ENCODE measurements around the gene GBA2. TPM values are rescaled to one million over a fixed set of nuclear protein-coding genes. Genes with fewer than 3 reads are reported as not detected.

Gene GBA2
- total and polyA plus RNA-seq, 2 experiments from 2014 or later = 32.1 to 80.1 TPM

DNA sequence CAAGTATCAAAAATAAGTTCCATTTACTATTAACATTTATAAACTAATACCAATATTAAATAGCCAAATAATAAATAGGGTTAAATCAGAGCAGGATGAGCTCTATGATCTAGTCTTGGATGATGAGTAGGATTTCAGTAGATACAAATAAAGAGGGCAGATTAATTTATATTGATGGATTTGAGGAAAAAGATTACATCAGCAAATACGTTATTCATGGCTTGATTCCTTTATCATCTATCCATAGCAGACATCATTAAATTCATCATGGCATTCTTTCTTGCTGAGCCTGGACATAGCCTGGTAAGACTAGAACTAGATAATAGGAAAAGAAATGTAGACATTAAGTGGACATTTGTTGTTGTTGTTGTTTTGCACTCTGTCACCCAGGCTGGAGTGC, 18.4 kb upstream of the GBA2 start:
- H3K79me2 ChIP-seq (replicated peaks; ENCODE audit: insufficient read depth) = peaks cover 24% of the 10 kb centered on the region
- H3K27me3 ChIP-seq (ENCODE audit: insufficient read depth) = no peaks in the 10 kb centered on the region
- H3K9me3 Mint-ChIP-seq = no peaks in the 10 kb centered on the region
- H4K20me1 ChIP-seq (replicated peaks; ENCODE audit: insufficient read depth) = peaks cover 3% of the 10 kb centered on the region; the same call in 1 of the 2 replicates
- H2AFZ ChIP-seq = no peak overlapping the region
- DNase-seq (ENCODE audit: low spot score) = no peak
- H3K4me3 ChIP-seq = no peak overlapping the region
- TF ChIP-seq POLR2AphosphoS5 (IDR thresholded peaks at IDR 0.05; ENCODE audit: low read depth) (no peak), ETS1 (IDR thresholded peaks at IDR 0.05) (no peak), ZNF462 (CRISPR knock-in tag; IDR thresholded peaks at IDR 0.05) (no peak), NANOG (IDR thresholded peaks at IDR 0.05; ENCODE audit: borderline replicate concordance) (no peak), JUNB (IDR thresholded peaks at IDR 0.05; ENCODE audit: unreplicated experiment) (no peak), STAT1 (IDR thresholded peaks at IDR 0.05; ENCODE audit: unreplicated experiment) (no peak)
- no peak for ATAC-seq
- H3K27ac ChIP-seq (ENCODE audit: low read depth) = no peak overlapping the region
- H3K4me1 Mint-ChIP-seq = peaks cover 7% of the 10 kb centered on the region; the same call in 1 of the 3 replicates
- no peaks in the 10 kb centered on the region for H3K36me3 ChIP-seq (ENCODE audit: insufficient read depth)
- no peaks in the 10 kb centered on the region for H3K27me3 Mint-ChIP-seq (ENCODE audit: insufficient read depth, low read depth, poor library complexity)
- no peaks in the 10 kb centered on the region for H3K9me2 ChIP-seq (ENCODE audit: insufficient read depth)
- H3K36me3 Mint-ChIP-seq (ENCODE audit: low read depth) = no peaks in the 10 kb centered on the region
- H3K4me1 ChIP-seq (ENCODE audit: insufficient read depth) = no peaks in the 10 kb centered on the region; the same call in 1 of the 2 replicates
- no peak overlapping the region for H3K4me3 Mint-ChIP-seq
- H3K27ac Mint-ChIP-seq = no peak overlapping the region
- H3F3A ChIP-seq (replicated peaks; ENCODE audit: low read depth) = no peaks in the 10 kb centered on the region
- H3K4me2 ChIP-seq = no peak overlapping the region

Data from GM23338 (cell line).